HG02870 (cell line): ENCODE data around the gene TNF.

ENCODE experiments used
- ATAC-seq: cut with Tn5 transposase; IDR thresholded peaks from one replicate; pipeline ENCODE4 v1.9.1; 2021; ENCODE audit warnings: mild to moderate bottlenecking, moderate library complexity; ENCODE audit not compliant: unreplicated experiment

TNF gene

GRCh38 chr6:31572041-31572911 is 3.1 kb upstream of the TNF start, which contains the start of gene LTA:
LTA (plus strand) TSS chr6:31572289; CDS start chr6:31572743, 454 bp downstream.
- ATAC-seq: peak; percentile 40

- ATAC-seq: no peak
These were observed 1.9 kb upstream of the TNF start for GRCh38 chr6:31573239-31574105.

- no peak for ATAC-seq
These were observed 981 bp upstream of the TNF start for GRCh38 chr6:31574106-31575061.

GRCh38 chr6:31575952-31576685 is 754 bp downstream of the TNF start:
- ATAC-seq: no peak

- ATAC-seq: no peak
These were observed 1.7 kb downstream of the TNF start for GRCh38 chr6:31576897-31577578.

- no peak for ATAC-seq
These were observed 2.2 kb downstream of the TNF start for GRCh38 chr6:31577579-31577966.

GRCh38 chr6:31578184-31579118 is 3.1 kb downstream of the TNF start:
- no peak for ATAC-seq

- ATAC-seq: no peak
These were observed 3.7 kb downstream of the TNF start for GRCh38 chr6:31579119-31579505.

GRCh38 chr6:31579546-31580437 is 4.4 kb downstream of the TNF start:
- ATAC-seq: no peak

GRCh38 chr6:31580438-31580740 is 5.0 kb downstream of the TNF start:
- no peak for ATAC-seq

GRCh38 chr6:31580807-31581433 is 5.6 kb downstream of the TNF start:
- ATAC-seq: peak; percentile 43

GRCh38 chr6:31581434-31582229 is 6.3 kb downstream of the TNF start:
- no peak for ATAC-seq

- no peak for ATAC-seq
These were observed 6.9 kb downstream of the TNF start, which contains the start of gene LTB for GRCh38 chr6:31582230-31582643. LTB (minus strand) TSS chr6:31582424; CDS start chr6:31582417, 7 bp downstream.

GRCh38 chr6:31585491-31585890 is 10.1 kb downstream of the TNF start:
- no peak for ATAC-seq

GRCh38 chr6:31586008-31586407 is 10.6 kb downstream of the TNF start, which contains the start of gene LST1:
LST1 (plus strand) TSS chr6:31586277; CDS start chr6:31587300, 1,023 bp downstream.
- no peak for ATAC-seq
